Measurements from ENCODE around the gene MBNL1. TPM values are rescaled to one million over a fixed set of nuclear protein-coding genes. Genes with fewer than 3 reads are reported as not detected.

The MBNL1 gene
- total RNA-seq, 4 donors from 2014 or later = 261 to 429 (median 389) TPM

DNA sequence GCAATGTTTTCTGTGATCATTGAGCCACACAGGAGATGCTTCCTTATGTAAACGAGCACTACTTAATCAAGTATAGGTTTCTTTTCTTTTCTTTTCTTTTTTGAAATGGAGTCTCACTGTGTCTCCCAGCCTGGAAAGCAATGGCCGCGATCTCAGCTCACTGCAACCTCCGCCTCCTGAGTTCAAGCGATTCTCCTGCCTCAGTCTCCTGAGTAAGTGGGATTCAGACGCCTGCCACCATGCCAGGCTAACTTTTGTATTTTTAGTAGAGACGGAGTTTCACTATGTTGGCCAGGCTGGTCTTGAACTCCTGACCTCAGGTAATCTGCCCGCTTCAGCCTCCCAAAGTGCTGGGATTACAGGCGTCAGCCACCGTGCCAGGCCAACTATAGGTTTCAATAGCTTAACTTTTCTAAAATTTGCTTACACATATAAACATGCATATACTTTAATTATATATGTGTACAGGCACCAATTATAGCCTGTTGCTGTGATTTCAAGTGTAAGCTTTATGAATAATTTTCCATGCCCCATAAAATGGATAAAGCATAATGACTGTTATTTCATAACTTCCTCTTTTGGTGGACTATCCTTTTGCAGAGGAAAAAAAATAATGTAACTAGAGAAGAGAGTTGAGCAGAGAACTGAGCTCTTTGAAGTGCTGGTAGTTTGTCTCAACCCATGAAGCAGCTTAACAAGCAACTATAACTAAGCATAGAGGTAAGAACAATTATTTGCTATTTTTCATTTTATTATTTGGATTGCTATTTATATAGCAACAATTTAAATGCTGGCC, 24.8 kb upstream of the MBNL1 start:
- peaks cover 0 to 11% (median 3%) of the 10 kb centered on the region in 4 donors for H3K4me1 ChIP-seq
- no peaks in the 10 kb centered on the region for H3K27me3 ChIP-seq
- no peaks in the 10 kb centered on the region for H3K36me3 ChIP-seq
- H3K4me3 ChIP-seq = peak overlapping the region; percentile 14 to 36 (median 24)
- H3K9me3 ChIP-seq = no peaks in the 10 kb centered on the region
- DNase-seq = peak in 1 of 3 donors; percentile 26
- H3K27ac ChIP-seq = peak overlapping the region; percentile 69 to 85 (median 73)
- no peak for TF ChIP-seq POLR2A (IDR thresholded peaks at IDR 0.05)

DNA sequence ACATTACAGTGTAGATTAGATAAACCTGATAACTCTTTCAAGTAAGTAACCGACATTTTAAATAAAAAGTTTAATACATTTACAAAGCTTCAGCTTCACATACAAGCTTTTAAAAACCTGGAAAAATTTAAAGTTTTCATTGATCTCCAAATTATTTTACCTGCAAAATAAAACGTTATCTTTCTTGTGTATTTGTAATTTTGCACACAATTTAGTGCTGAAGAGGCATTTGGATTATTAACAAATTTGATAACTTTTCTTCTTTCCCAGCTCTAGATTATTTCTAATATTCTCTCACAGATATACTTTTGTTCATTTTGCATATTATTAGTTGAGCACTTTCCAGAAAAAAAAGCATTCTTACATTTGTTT, 24.2 kb upstream of the MBNL1 start:
- Histone ChIP-seq H3K27me3 (no peaks in the 10 kb centered on the region), H3K36me3 (no peaks in the 10 kb centered on the region), H3K27ac (peak overlapping the region; percentile 69 to 85 (median 73)), H3K4me1 (peaks cover 0 to 11% (median 3%) of the 10 kb centered on the region in 4 donors), H3K4me3 (peak overlapping the region; percentile 13 to 36 (median 24)), H3K9me3 (no peaks in the 10 kb centered on the region)
- DNase-seq = no peak
- no peak for TF ChIP-seq POLR2A (IDR thresholded peaks at IDR 0.05)
- TF ChIP-seq, protein P1, sequence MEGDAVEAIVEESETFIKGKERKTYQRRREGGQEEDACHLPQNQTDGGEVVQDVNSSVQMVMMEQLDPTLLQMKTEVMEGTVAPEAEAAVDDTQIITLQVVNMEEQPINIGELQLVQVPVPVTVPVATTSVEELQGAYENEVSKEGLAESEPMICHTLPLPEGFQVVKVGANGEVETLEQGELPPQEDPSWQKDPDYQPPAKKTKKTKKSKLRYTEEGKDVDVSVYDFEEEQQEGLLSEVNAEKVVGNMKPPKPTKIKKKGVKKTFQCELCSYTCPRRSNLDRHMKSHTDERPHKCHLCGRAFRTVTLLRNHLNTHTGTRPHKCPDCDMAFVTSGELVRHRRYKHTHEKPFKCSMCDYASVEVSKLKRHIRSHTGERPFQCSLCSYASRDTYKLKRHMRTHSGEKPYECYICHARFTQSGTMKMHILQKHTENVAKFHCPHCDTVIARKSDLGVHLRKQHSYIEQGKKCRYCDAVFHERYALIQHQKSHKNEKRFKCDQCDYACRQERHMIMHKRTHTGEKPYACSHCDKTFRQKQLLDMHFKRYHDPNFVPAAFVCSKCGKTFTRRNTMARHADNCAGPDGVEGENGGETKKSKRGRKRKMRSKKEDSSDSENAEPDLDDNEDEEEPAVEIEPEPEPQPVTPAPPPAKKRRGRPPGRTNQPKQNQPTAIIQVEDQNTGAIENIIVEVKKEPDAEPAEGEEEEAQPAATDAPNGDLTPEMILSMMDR (IDR thresholded peaks at IDR 0.05) = no peak

DNA sequence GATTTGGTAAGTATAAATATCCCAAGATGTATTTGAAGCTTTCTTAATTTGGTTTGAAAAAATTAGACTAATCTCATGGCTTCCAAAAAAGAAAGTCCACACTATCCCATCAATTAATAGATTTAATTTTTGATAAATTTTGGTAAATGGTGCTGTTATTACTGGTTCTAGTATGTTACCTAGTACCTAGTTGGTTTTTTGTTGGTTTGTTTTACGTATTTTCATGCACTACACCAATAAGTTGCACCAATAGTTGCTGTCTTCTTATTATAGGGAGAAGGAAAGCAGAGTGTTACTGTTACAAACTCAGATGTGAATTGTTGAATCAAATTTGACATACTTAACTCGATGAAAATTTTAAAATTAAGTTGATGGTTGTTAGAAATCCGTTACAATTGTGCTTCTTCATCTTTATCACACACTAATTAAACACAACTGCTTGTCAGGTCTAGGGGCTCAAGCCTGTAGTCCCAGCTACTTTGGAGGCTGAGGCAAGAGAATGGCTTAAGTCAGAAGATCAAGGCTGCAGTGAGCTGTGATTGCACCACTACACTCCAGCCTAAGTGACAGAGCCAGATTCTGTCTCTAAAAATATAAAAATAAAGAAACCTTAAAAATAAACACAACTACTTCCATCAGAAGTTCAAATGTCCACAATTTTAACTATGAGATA, 23.1 kb upstream of the MBNL1 start:
- DNase-seq = no peak
- TF ChIP-seq, protein P1 (IDR thresholded peaks at IDR 0.05) = no peak
- no peak for TF ChIP-seq POLR2A (IDR thresholded peaks at IDR 0.05)
- peak overlapping the region; percentile 27 to 85 (median 56) for H3K27ac ChIP-seq
- no peaks in the 10 kb centered on the region for H3K36me3 ChIP-seq
- no peaks in the 10 kb centered on the region for H3K9me3 ChIP-seq
- H3K4me3 ChIP-seq = peak overlapping the region; percentile 9 to 26 (median 24)
- H3K4me1 ChIP-seq = peaks cover 0 to 11% (median 2%) of the 10 kb centered on the region in 4 donors
- no peaks in the 10 kb centered on the region for H3K27me3 ChIP-seq

DNA sequence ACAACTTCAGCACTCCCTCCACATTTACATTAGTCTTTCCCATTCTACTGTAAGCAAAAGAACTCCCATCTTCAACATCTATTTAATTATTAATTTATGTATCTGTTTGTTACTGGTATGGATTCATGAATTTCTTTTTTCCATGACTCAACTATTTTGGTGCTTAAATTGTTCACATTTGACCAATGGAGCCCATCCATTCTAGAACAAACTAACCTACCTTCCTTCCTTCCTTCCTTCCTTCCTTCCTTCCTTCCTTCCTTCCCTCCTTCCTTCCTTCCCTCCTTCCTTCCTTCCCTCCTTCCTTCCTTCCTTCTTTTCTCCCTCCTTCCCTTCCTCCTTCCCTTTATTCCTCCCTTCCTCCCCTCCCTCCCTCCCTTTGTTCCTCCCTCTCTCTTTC, 16.8 kb upstream of the MBNL1 start:
- DNase-seq = no peak
- Histone ChIP-seq H3K4me3 (no peak overlapping the region), H3K27me3 (no peaks in the 10 kb centered on the region), H3K27ac (peak overlapping the region in 1 of 4 donors; percentile 3), H3K4me1 (peaks cover 0 to 24% (median 6%) of the 10 kb centered on the region in 4 donors), H3K9me3 (no peaks in the 10 kb centered on the region), H3K36me3 (no peaks in the 10 kb centered on the region)
- TF ChIP-seq, protein P1 (IDR thresholded peaks at IDR 0.05) = no peak
- TF ChIP-seq POLR2A (IDR thresholded peaks at IDR 0.05) = no peak

DNA sequence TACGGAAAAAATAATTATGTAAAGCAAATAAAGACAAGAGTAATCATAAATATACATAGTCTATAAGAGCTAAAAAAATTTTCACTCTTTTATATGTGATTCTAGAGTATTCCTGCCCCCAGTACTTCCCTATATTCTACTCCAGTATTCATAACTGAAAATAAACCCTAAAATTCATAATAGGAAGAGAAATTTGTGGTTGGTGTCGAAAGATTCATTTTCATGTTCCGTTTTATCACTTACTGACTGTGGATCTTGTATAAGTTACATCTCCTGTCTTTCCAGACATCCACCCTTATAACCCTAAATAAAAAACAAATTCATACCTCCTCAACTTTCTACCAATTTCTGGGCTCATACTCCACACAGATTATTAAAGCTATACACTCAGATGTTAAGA, 16.0 kb upstream of the MBNL1 start:
- no peak for DNase-seq
- Histone ChIP-seq H3K9me3 (no peaks in the 10 kb centered on the region), H3K4me1 (peaks cover 0 to 30% (median 6%) of the 10 kb centered on the region in 4 donors), H3K36me3 (no peaks in the 10 kb centered on the region), H3K4me3 (no peak overlapping the region), H3K27me3 (no peaks in the 10 kb centered on the region), H3K27ac (peak overlapping the region in 3 of 4 donors; percentile 35 to 64 (median 45))
- TF ChIP-seq POLR2A (IDR thresholded peaks at IDR 0.05) = no peak
- TF ChIP-seq, protein P1 (IDR thresholded peaks at IDR 0.05) = no peak

DNA sequence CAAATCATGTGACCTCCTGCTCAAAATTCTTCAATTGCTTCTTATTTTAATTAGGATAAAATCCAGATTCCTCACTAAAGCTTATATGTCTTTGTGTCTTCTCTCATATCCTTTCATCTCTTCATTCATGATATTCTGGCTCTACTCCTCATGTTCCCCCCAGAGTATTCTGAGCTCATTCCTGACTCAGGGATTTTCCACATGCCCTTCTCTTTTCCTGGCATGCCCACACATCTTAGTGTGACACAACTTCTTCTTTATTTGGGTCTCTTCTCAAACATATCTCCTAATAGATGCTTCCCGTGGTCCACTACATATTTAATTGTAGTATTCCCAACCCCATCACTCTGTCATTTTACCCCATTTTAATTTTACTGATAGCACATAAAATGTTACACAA, 15.2 kb upstream of the MBNL1 start:
- Histone ChIP-seq H3K27ac (peak overlapping the region; percentile 12 to 64 (median 40)), H3K9me3 (no peaks in the 10 kb centered on the region), H3K27me3 (no peaks in the 10 kb centered on the region), H3K36me3 (no peaks in the 10 kb centered on the region), H3K4me3 (no peak overlapping the region), H3K4me1 (peaks cover 0 to 38% (median 9%) of the 10 kb centered on the region in 4 donors)
- DNase-seq = no peak
- no peak for TF ChIP-seq POLR2A (IDR thresholded peaks at IDR 0.05)
- TF ChIP-seq, protein P1 (IDR thresholded peaks at IDR 0.05) = no peak
